Mucosa of descending colon (tissue), 3 donors: ENCODE measurements around the gene LST1. TPM values are rescaled to one million over a fixed set of nuclear protein-coding genes. Genes with fewer than 3 reads are reported as not detected.

Experiments
- ATAC-seq: fragments of 200-7000 bp; cut with Tn5 transposase; one replicate; pipeline ENCODE4 v1.9.1; 2020; ENCODE audit warnings: mild to moderate bottlenecking, moderate library complexity
- DNase-seq, 3 donors: peaks; one replicate each; pipeline ENCODE4 v3.0.0-alpha.2; 2020
- H3K36me3 ChIP-seq: fragments of 200-600 bp; one replicate; pipeline ENCODE4 v1.8.0; 2021; ENCODE audit warnings: low read depth, mild to moderate bottlenecking
- H3K4me1 ChIP-seq: fragments of 200-600 bp; one replicate; pipeline ENCODE4 v1.8.0; 2021; ENCODE audit warnings: low read depth, mild to moderate bottlenecking
- H3K4me3 ChIP-seq: fragments of 200-600 bp; one replicate; pipeline ENCODE4 v1.8.0; 2021; ENCODE audit warnings: mild to moderate bottlenecking
- H3K9me3 ChIP-seq: fragments of 200-600 bp; one replicate; pipeline ENCODE4 v1.8.0; 2021; ENCODE audit warnings: mild to moderate bottlenecking
- CTCF ChIP-seq: fragments of 200-600 bp; IDR thresholded peaks from one replicate; pipeline ENCODE4 v1.8.0; 2022; ENCODE audit warnings: antibody characterized with exemption, mild to moderate bottlenecking
- intact Hi-C, 2 donors: fragments of 100-400 bp; cut with DNase I in 1 of 2; cut with micrococcal nuclease in 1 of 2; formaldehyde crosslinking; loops; one replicate each; pipeline versions ENCODE4 v1.11.0 to v1.11.1; 2022; cut with DNase I, micrococcal nuclease
- total RNA-seq, 3 donors: library from RNA; stranded (reverse); fragmentation: NEBNext Ultra II Directional in 2 of 3; extraction: Animal tissue kit (Norgen Biotek cat#: 25700) in 2 of 3; gene quantifications; one replicate each; pipeline versions ENCODE4 v1.2.1 to v1.2.4, GENCODE V29; 2021 to 2023
- donor health status: DM: no; HTN: no; CAD: no; lungs with moderate emphysema.
- donor health status: DM: no; HTN: no; CAD: no.
- donor health status: DM: no; HTN: yes; CAD: no.

LST1 gene
- total RNA-seq, 3 donors from 2014 or later: 3.9 to 11.3 (median 6.6) TPM

DNA sequence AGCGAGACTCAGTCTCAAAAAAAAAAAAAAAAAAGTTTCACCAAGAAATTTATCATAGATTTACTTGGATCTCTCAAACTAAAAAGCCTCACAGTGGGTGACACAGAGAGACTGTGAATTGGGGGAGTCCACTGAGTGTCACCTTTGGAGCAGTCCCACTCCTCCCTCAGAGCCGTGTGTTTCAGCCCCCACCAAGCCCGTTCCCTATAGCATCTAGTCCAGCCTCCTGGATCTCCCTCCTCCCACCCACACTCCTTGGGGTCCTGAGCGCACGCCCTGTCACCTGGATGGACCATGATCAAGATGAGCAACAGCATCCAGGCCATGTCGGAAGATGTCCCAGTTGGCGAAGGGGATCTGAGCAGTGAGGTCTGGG is 6.3 kb downstream of the LST1 start:
- no peak overlapping the region for H3K4me3 ChIP-seq
- ATAC-seq (no peak), DNase-seq (no peak)
- no peaks in the 10 kb centered on the region for H3K36me3 ChIP-seq
- TF ChIP-seq CTCF: no peak
- H3K4me1 ChIP-seq: no peaks in the 10 kb centered on the region
- intact Hi-C loops: loop anchor here in 1 of 2 donors (5.0 to 10.0 kb wide), 2 partner anchors 45 to 98 kb away; partner anchors contain the start of genes ATP6V1G2, MICB and NFKBIL1
- H3K9me3 ChIP-seq: no peaks in the 10 kb centered on the region

DNA sequence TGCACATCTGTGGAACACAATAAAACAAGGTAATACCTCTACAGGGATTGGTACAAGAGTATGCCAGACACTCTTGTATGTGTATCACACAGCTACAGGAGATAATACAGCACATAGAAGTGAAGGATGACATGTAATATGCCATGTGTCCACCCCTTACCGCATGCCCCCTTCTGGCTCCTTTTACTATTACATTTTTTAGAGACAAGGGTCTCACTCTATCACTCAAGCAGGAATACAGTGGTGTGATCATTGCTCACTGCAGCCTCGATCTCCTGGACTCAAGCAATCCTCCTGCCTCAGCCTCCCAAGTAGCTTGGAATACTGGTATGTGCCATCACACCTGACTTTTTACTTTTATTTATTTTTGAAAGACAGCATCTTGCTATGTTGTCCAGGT is 10.9 kb downstream of the LST1 start:
- H3K4me3 ChIP-seq: no peak overlapping the region
- DNase-seq (no peak), ATAC-seq (peak; percentile 52)
- no peaks in the 10 kb centered on the region for H3K36me3 ChIP-seq
- H3K4me1 ChIP-seq: no peaks in the 10 kb centered on the region
- intact Hi-C loops: loop anchor here (5.0 to 10.0 kb wide), 2 partner anchors 50 to 102 kb away; partner anchors contain the start of genes ATP6V1G2 (in 1 of the 2), MICB (in 1 of the 2) and NFKBIL1 (in 1 of the 2)
- no peaks in the 10 kb centered on the region for H3K9me3 ChIP-seq
- TF ChIP-seq CTCF: no peak

- Histone ChIP-seq H3K9me3 (no peaks in the 10 kb centered on the region), H3K4me3 (no peak overlapping the region), H3K36me3 (no peaks in the 10 kb centered on the region), H3K4me1 (no peaks in the 10 kb centered on the region)
- TF ChIP-seq CTCF: no peak
- intact Hi-C loops: no loop called here
- DNase-seq (no peak), ATAC-seq (no peak)
Measured at GRCh38 chr6:31607317-31607716, 21.2 kb downstream of the LST1 start.

DNA sequence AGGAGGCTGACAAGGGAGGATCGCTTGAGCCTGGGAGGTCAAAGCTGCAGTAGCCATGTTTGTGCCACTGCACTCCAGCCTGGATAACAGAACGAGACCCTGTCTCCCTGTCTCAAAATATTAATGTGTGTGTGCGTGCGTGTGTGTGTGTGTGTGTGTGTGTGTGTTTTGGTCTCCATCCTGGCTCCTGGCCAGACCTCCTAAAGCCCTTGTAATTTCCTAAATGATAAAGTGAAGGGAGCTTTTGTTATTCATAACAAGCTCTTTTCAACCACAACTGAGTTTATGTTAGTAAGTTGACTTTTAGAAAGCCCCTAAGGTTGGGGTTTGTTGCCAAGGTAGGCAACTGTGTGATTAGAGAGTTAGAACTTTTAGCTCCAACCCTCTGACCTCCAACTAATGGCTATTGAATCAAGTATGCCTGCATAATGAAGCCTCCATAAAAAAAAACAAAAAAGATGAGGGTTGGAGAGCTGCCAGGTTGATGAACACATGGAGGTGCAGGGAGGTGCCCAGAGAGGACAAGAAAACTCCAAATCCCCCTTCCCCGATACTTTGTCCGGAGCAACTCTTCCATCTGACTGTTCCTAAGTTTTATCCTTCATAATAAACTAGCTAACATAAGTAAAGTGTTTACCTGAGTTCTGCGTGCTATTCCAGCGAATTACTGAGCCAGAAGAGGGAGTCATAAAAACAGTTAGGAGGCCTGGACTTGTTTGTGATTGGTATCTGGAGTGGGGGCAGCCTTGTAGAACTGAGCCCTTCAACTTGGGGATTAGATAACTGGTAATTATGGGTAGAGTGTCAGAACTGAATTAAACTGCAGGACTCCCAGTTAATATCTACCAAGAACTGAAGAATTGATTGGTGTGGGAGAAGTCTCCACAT is 23.7 kb downstream of the LST1 start:
- TF ChIP-seq CTCF: no peak
- no peaks in the 10 kb centered on the region for H3K9me3 ChIP-seq
- intact Hi-C loops: no loop called here

DNA sequence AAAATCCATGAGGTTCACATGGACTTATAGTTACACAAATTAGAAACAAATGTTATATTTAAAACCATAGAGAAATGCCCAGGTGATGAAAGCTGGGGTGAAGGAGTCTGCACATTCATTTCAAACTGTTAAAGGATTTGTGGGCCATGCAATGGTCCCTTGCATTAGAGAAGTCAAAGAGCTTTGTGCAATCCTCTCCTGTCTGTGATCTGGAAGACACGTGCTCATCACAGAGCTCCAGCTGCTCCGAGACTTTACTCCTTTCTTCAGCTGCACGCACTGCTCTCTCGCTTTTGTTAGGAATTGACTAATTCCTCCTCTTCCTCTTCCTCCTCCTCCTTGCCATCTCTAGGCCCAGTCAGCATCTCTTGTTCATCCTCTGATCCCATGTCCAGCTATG is 24.9 kb downstream of the LST1 start:
- TF ChIP-seq CTCF: no peak
- Histone ChIP-seq H3K4me1 (no peaks in the 10 kb centered on the region), H3K9me3 (no peaks in the 10 kb centered on the region), H3K36me3 (no peaks in the 10 kb centered on the region), H3K4me3 (no peak overlapping the region)
- intact Hi-C loops: no loop called here
- DNase-seq (no peak), ATAC-seq (no peak)

More for the DNA sequence above, 23.7 kb downstream of the LST1 start:
- Histone ChIP-seq H3K4me1 (no peaks in the 10 kb centered on the region), H3K36me3 (no peaks in the 10 kb centered on the region), H3K4me3 (no peak overlapping the region)
- no peak for ATAC-seq
- no peak for DNase-seq
